ENCODE results near the gene HAGHL.

DNA sequence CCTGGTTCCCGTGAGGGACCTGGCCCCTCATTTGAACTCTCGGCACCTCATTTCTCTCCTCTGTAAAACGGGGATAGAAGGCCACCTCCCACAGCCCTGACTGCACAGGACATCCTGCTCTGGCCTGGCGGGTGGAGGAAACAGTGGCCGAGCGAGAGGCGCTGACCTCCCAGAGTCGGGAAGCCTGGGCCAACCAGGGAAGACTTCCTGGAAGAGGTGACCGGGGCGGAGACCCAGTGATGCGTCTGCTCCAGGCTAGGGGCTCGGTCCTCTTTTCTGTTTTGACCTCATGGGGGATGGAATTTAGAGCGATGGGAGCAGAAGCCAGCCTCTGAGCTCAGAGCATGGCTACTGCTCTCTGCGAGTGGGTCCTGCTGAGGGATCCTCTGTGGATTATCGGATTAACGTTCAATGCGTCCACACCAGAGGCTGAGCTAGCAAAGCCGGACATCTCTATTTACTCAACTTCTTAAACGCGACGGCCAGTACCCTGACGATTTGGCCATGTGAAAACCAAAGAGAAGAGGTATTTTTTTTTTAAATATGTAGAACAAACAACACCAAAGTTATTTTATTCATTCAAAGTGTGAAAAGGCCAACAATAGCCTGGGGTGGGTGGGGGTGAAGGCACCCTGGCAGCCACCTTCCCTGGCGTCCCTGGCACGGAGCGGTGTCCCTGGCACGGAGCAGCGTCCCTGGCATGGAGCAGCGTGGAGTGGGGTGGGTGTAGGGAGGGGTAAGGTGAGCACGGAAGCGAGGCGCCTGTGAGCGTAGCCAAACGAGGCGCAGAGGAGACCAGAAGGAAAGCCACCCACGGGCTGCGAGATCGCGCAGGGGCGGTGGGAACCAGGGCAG, 24.5 kb downstream of the HAGHL start:
- TF ChIP-seq, protein P1, sequence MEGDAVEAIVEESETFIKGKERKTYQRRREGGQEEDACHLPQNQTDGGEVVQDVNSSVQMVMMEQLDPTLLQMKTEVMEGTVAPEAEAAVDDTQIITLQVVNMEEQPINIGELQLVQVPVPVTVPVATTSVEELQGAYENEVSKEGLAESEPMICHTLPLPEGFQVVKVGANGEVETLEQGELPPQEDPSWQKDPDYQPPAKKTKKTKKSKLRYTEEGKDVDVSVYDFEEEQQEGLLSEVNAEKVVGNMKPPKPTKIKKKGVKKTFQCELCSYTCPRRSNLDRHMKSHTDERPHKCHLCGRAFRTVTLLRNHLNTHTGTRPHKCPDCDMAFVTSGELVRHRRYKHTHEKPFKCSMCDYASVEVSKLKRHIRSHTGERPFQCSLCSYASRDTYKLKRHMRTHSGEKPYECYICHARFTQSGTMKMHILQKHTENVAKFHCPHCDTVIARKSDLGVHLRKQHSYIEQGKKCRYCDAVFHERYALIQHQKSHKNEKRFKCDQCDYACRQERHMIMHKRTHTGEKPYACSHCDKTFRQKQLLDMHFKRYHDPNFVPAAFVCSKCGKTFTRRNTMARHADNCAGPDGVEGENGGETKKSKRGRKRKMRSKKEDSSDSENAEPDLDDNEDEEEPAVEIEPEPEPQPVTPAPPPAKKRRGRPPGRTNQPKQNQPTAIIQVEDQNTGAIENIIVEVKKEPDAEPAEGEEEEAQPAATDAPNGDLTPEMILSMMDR (IDR thresholded peaks at IDR 0.05; ENCODE audit: borderline replicate concordance, extremely low read depth, low read length, poor library complexity, severe bottlenecking): no peak
- TF ChIP-seq EZH2 (IDR thresholded peaks at IDR 0.05; ENCODE audit: borderline replicate concordance, low read depth, low read length, severe bottlenecking): no peak
